CD14-positive monocyte (primary cell): Measurements from ENCODE around the gene CPS1. TPM values are rescaled to one million over a fixed set of nuclear protein-coding genes. Genes with fewer than 3 reads are reported as not detected.

Experiments used
- DNase-seq, 3 donors: peaks; one replicate each; pipeline ENCODE4 v3.0.0-alpha.2; 2011 to 2022
- H2AFZ ChIP-seq: 2 replicates; pipeline ENCODE4 v1.6.0; 2012; ENCODE audit warnings: mild to moderate bottlenecking, low read depth, low read length, inconsistent platforms; ENCODE audit not compliant: insufficient read depth, poor library complexity, severe bottlenecking
- H3K27ac ChIP-seq, 2 donors: 1 replicate in 1 of 2; 2 replicates in 1 of 2; pipeline ENCODE4 v1.5.1; 2012 to 2013; ENCODE audit warnings: low read length in 2 of 2, control low read depth in 1 of 2, inconsistent platforms in 1 of 2, low read depth in 1 of 2, mild to moderate bottlenecking in 1 of 2
- H3K27me3 ChIP-seq, 2 donors: one replicate each; pipeline versions ENCODE4 v1.6.0 to v1.6.1; 2011 to 2013; ENCODE audit warnings: low read length in 2 of 2; ENCODE audit not compliant: control insufficient read depth in 2 of 2, insufficient read depth in 2 of 2
- H3K36me3 ChIP-seq, 2 donors: replicated peaks in 1 of 2; 1 replicate in 1 of 2; 2 replicates in 1 of 2; pipeline versions ENCODE4 v1.5.1 to v1.6.1; 2012 to 2013; ENCODE audit warnings: low read length in 2 of 2, control low read depth in 1 of 2, inconsistent platforms in 1 of 2, mild to moderate bottlenecking in 1 of 2; ENCODE audit not compliant: insufficient read depth in 2 of 2, control insufficient read depth in 1 of 2
- H3K4me1 ChIP-seq, 2 donors: 1 replicate in 1 of 2; 2 replicates in 1 of 2; pipeline versions ENCODE4 v1.5.1 to v1.6.1; 2012 to 2013; ENCODE audit warnings: low read length in 2 of 2, control low read depth in 1 of 2, inconsistent platforms in 1 of 2, mild to moderate bottlenecking in 1 of 2, moderate library complexity in 1 of 2; ENCODE audit not compliant: insufficient read depth in 2 of 2, control insufficient read depth in 1 of 2
- H3K4me2 ChIP-seq: replicated peaks from 2 replicates; pipeline ENCODE3; 2012; ENCODE audit warnings: low read length, moderate library complexity, mild to moderate bottlenecking; ENCODE audit not compliant: poor library complexity, severe bottlenecking; ENCODE audit errors: extremely low read depth
- H3K4me3 ChIP-seq, 3 experiments: fragments of 200-600 bp in 1 of 3; sonication (generic) in 1 of 3; replicated peaks in 1 of 3; 1 replicate in 2 of 3; 2 replicates in 1 of 3; pipeline ENCODE4 v1.5.1; 2011 to 2013; ENCODE audit warnings: low read length in 3 of 3, mild to moderate bottlenecking in 3 of 3, control low read depth in 2 of 3, low read depth in 2 of 3, inconsistent platforms in 1 of 3, moderate library complexity in 1 of 3
- H3K79me2 ChIP-seq: 2 replicates; pipeline ENCODE4 v1.6.0; 2012; ENCODE audit warnings: mild to moderate bottlenecking, control low read depth, inconsistent platforms, low read length, moderate library complexity; ENCODE audit not compliant: insufficient read depth
- H3K9ac ChIP-seq: 2 replicates; pipeline ENCODE4 v1.6.0; 2017; ENCODE audit warnings: low read length, mild to moderate bottlenecking; ENCODE audit not compliant: insufficient read depth, poor library complexity, severe bottlenecking
- H3K9me3 ChIP-seq, 2 donors: replicated peaks in 1 of 2; 1 replicate in 1 of 2; 2 replicates in 1 of 2; pipeline versions ENCODE4 v1.5.1 to v1.6.1; 2012 to 2013; ENCODE audit warnings: low read length in 2 of 2, control low read depth in 1 of 2; ENCODE audit not compliant: control insufficient read depth in 1 of 2, insufficient read depth in 1 of 2
- H4K20me1 ChIP-seq: 2 replicates; pipeline ENCODE4 v1.6.0; 2012; ENCODE audit warnings: mild to moderate bottlenecking, low read length, control low read depth, moderate library complexity; ENCODE audit not compliant: insufficient read depth
- H3K27ac Mint-ChIP-seq, 7 donors: one replicate each; pipeline ENCODE4 v1.8.0; 2020; ENCODE audit warnings: mild to moderate bottlenecking in 7 of 7, mixed read lengths in 7 of 7, moderate library complexity in 6 of 7, inconsistent platforms in 2 of 7
- H3K27me3 Mint-ChIP-seq, 3 donors: one replicate each; pipeline ENCODE4 v1.8.0; 2021 to 2022; ENCODE audit warnings: low read depth in 3 of 3, mild to moderate bottlenecking in 3 of 3, mixed read lengths in 3 of 3, moderate library complexity in 3 of 3, inconsistent platforms in 1 of 3
- H3K36me3 Mint-ChIP-seq, 2 donors: one replicate each; pipeline ENCODE4 v1.8.0; 2020; ENCODE audit warnings: mixed read lengths in 2 of 2, inconsistent platforms in 1 of 2, mild to moderate bottlenecking in 1 of 2
- H3K4me1 Mint-ChIP-seq: one replicate; pipeline ENCODE4 v1.8.0; 2020; ENCODE audit warnings: mild to moderate bottlenecking, mixed read lengths
- H3K4me3 Mint-ChIP-seq, 2 donors: one replicate each; pipeline ENCODE4 v1.8.0; 2020; ENCODE audit warnings: mild to moderate bottlenecking in 2 of 2, mixed read lengths in 2 of 2, moderate library complexity in 1 of 2
- H3K9me3 Mint-ChIP-seq, 7 donors: one replicate each; pipeline ENCODE4 v1.8.0; 2020 to 2022; ENCODE audit warnings: mixed read lengths in 7 of 7, mild to moderate bottlenecking in 6 of 7, moderate library complexity in 6 of 7, inconsistent platforms in 2 of 7
- CTCF ChIP-seq: fragments of 200-600 bp; IDR thresholded peaks from one replicate; pipeline ENCODE4 v1.8.0; 2022; ENCODE audit warnings: antibody characterized with exemption, mild to moderate bottlenecking
- WGBS: methylation state at CpG from one replicate; pipeline ENCODE4 v1.1.5; 2013; ENCODE audit warnings: missing lambda C conversion rate; ENCODE audit not compliant: insufficient coverage; 5-methylcytosine and 5-hydroxymethylcytosine counted together
- intact Hi-C, 2 donors: fragments of 100-400 bp; cut with micrococcal nuclease; formaldehyde crosslinking; loops; one replicate each; pipeline versions ENCODE4 v1.15.0 to v1.15.1; 2023
- polyA plus RNA-seq, 3 donors: library from polyadenylated mRNA; depleted of rRNA in 1 of 3; unstranded in 2 of 3; stranded (reverse) in 1 of 3; fragments of 300-500 nt in 2 of 3; fragments of >200 nt in 1 of 3; fragmentation: Illumina TruSeq in 2 of 3; gene quantifications; 1 replicate in 2 of 3; 2 replicates in 1 of 3; pipeline ENCODE4 v1.2.3, GENCODE V29; 2012 to 2021

The CPS1 gene
- polyA plus RNA-seq, 3 donors, result not detected

- Mint-ChIP-seq H3K9me3 (no peaks in the 10 kb centered on the region), H3K27me3 (no peaks in the 10 kb centered on the region), H3K4me3 (no peak overlapping the region), H3K4me1 (no peaks in the 10 kb centered on the region), H3K36me3 (no peaks in the 10 kb centered on the region), H3K27ac (no peak overlapping the region)
- 76% methylated on average over 2 of the region's 4 CpGs for WGBS
- H3K4me1 ChIP-seq, result no peaks in the 10 kb centered on the region
- no peaks in the 10 kb centered on the region for H3K27me3 ChIP-seq
- H2AFZ ChIP-seq, result no peak overlapping the region
- no peaks in the 10 kb centered on the region for H3K79me2 ChIP-seq
- H3K27ac ChIP-seq, result no peak overlapping the region
- intact Hi-C loops, result no loop called here
- no peaks in the 10 kb centered on the region for H4K20me1 ChIP-seq
- H3K9ac ChIP-seq, result no peak overlapping the region
- H3K4me2 ChIP-seq, result no peak overlapping the region
- no peaks in the 10 kb centered on the region for H3K36me3 ChIP-seq
- H3K4me3 ChIP-seq, result no peak overlapping the region
- DNase-seq, result no peak
- H3K9me3 ChIP-seq, result no peaks in the 10 kb centered on the region
- TF ChIP-seq CTCF, result no peak
Observed at GRCh38 chr2:210623506-210623905, 67.1 kb downstream of the CPS1 start.

GRCh38 chr2:210626849-210627248 lies 70.5 kb downstream of the CPS1 start:
- Mint-ChIP-seq H3K27me3 (no peaks in the 10 kb centered on the region), H3K4me1 (no peaks in the 10 kb centered on the region), H3K4me3 (no peak overlapping the region), H3K27ac (no peak overlapping the region), H3K36me3 (no peaks in the 10 kb centered on the region), H3K9me3 (no peaks in the 10 kb centered on the region)
- DNase-seq, result no peak
- intact Hi-C loops, result no loop called here
- Histone ChIP-seq H3K4me2 (no peak overlapping the region), H3K27me3 (no peaks in the 10 kb centered on the region), H3K9ac (no peak overlapping the region), H2AFZ (no peak overlapping the region), H4K20me1 (no peaks in the 10 kb centered on the region), H3K9me3 (no peaks in the 10 kb centered on the region), H3K4me1 (no peaks in the 10 kb centered on the region), H3K79me2 (no peaks in the 10 kb centered on the region), H3K36me3 (no peaks in the 10 kb centered on the region), H3K27ac (no peak overlapping the region), H3K4me3 (no peak overlapping the region)
- no peak for TF ChIP-seq CTCF
- 100% methylated on average over 1 of the region's 4 CpGs for WGBS
